HL-60 (cell line): ENCODE results near the gene TACC2.

Experiments used
- DNase-seq, 2 experiments: peaks; one replicate each; pipeline ENCODE4 v3.0.0-alpha.2; 2010 to 2020; ENCODE audit warnings: low read depth in 1 of 2, low spot score in 1 of 2
- H3K27ac ChIP-seq: fragments of 250-450 bp; sonication (Bioruptor Pico); replicated peaks from 2 replicates; pipeline ENCODE4 v1.5.1; 2020; ENCODE audit warnings: mild to moderate bottlenecking, moderate library complexity
- H3K27me3 ChIP-seq: fragments of 250-450 bp; sonication (Bioruptor Pico); 2 replicates; pipeline ENCODE4 v1.5.1; 2021; ENCODE audit warnings: mild to moderate bottlenecking, moderate library complexity; ENCODE audit not compliant: insufficient read depth, poor library complexity, severe bottlenecking
- H3K4me3 ChIP-seq: replicated peaks from 2 replicates; pipeline ENCODE4 v1.5.1; 2011; ENCODE audit warnings: mild to moderate bottlenecking, control low read depth, low read length; ENCODE audit not compliant: insufficient read depth
- CTCF ChIP-seq: IDR thresholded peaks from one replicate; pipeline ENCODE4 v1.5.1; 2011; ENCODE audit warnings: low read length, control low read depth, inconsistent platforms; ENCODE audit not compliant: insufficient read depth
- GABPA ChIP-seq: IDR thresholded peaks from 2 replicates; pipeline ENCODE4 v1.6.1; 2012; ENCODE audit warnings: low read depth
- POLR2AphosphoS5 ChIP-seq: IDR thresholded peaks from 2 replicates; pipeline ENCODE4 v1.6.1; 2012; ENCODE audit warnings: low read depth
- REST ChIP-seq: IDR thresholded peaks from 2 replicates; pipeline ENCODE4 v1.6.1; 2012; ENCODE audit warnings: low read depth; ENCODE audit not compliant: insufficient replicate concordance
- SPI1 ChIP-seq: IDR thresholded peaks from 2 replicates; pipeline ENCODE4 v1.6.1; 2012; ENCODE audit warnings: low read depth, mild to moderate bottlenecking, borderline replicate concordance

Gene TACC2

DNA sequence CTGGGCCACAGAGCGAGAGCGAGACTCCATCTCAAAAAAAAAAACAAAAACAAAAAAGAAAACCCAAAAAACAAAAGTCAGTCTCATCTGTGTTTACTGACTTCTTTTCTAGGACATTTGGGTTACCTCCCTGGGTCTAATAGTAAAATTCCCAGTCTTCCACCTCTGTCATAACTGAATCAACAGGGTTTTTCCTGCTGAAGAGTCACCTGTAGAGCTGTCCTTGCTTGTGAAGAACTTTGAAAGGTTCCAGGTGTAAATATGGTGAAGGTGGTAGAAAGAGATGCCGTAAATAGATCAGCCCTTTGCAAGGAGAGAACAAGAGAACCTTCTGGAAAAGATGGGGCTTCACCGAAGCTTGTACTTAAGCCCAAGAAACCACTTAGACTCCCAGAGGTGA lies 169.4 kb downstream of the TACC2 start:
- TF ChIP-seq POLR2AphosphoS5 (no peak), SPI1 (no peak), GABPA (no peak), REST (no peak), CTCF (no peak)
- H3K27ac ChIP-seq: no peak overlapping the region
- DNase-seq: no peak
- no peak overlapping the region for H3K4me3 ChIP-seq
- peaks cover 20% of the 10 kb centered on the region for H3K27me3 ChIP-seq

- Histone ChIP-seq H3K27ac (no peak overlapping the region), H3K4me3 (no peak overlapping the region), H3K27me3 (peaks cover 28% of the 10 kb centered on the region)
- no peak for DNase-seq
- TF ChIP-seq GABPA (no peak), REST (no peak), SPI1 (no peak), CTCF (no peak), POLR2AphosphoS5 (no peak)
These were observed 170.4 kb downstream of the TACC2 start for GRCh38 chr10:122159141-122159970.

DNA sequence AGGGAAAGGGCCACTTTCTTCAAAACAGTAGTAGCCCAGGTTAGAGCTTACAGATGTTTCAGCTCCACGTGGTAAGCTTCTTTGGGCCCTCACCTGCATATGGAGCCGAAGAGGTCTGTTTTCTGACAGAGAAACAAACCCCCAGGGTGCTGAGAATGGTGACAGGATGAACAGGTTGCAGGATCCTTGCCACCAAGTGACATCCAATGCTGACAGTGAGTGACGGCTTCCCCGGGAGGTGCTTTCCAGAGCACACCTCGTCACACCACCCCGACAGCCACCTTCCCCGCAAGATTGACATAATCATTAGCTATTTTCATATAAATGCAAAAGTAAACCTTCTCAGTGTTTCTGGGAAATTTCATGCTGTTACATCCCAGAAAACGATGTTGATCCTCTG lies 172.8 kb downstream of the TACC2 start:
- Histone ChIP-seq H3K27ac (no peak overlapping the region), H3K27me3 (peaks cover 46% of the 10 kb centered on the region), H3K4me3 (no peak overlapping the region)
- no peak for TF ChIP-seq CTCF
- no peak for TF ChIP-seq GABPA
- TF ChIP-seq SPI1: no peak
- TF ChIP-seq POLR2AphosphoS5: no peak
- TF ChIP-seq REST: no peak
- no peak for DNase-seq
